Stromal cell of bone marrow (primary cell): ENCODE data around the gene SLCO2A1.

Source experiments
- DNase-seq: peaks from one replicate; pipeline ENCODE4 v3.0.0-alpha.2; 2012; ENCODE audit warnings: low read depth

The SLCO2A1 gene

GRCh38 chr3:134060561-134061385, 31.0 kb upstream of the SLCO2A1 start:
- no peak for DNase-seq

- DNase-seq: no peak
Observed at GRCh38 chr3:134059671-134060560, 30.2 kb upstream of the SLCO2A1 start.

GRCh38 chr3:134059035-134059601, 29.4 kb upstream of the SLCO2A1 start:
- no peak for DNase-seq

DNA sequence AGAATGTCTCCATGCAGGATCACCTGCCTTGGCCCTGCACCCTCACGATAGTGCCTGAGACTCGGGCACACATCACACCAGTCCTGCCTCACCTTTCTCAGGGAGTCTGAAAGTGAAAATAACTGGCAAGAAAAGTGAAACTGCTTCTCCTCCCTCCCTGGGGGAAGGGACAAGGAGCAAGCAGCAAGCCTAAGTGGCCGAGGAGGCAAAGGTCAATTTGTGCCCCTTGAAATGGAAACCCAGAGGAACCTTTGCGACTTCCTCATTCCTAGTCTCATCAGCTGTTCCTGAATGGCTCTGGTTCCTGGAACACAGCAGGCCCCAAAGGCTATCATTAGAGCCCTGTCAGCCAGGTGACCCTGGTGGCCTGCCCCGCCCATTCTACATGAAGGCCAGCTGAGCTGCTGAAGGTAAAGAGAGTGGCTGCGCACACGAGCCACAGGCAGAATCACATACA, 28.0 kb upstream of the SLCO2A1 start:
- no peak for DNase-seq

- no peak for DNase-seq
Observed at GRCh38 chr3:134057006-134057653, 27.4 kb upstream of the SLCO2A1 start.

- DNase-seq: no peak
Observed at GRCh38 chr3:134056464-134056891, 26.8 kb upstream of the SLCO2A1 start.

DNA sequence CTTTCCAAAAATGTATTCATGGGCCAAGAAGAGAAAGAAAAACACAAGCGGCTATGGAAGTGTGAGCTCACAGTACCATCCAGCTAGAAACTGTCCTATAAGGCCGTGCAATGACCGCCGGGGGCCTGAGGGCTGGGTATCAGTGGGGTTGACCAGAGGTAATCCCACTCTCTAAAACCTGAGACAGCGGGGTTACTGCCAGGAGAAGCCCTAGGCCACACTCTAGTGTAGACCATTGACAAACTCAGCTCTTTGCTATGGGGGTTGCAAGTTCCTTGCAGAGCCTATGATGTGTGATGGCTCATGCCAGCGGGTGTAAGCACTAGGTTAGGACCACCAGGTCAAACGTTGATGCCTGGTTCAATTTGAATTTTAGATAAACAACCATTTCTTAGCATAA, 25.9 kb upstream of the SLCO2A1 start:
- no peak for DNase-seq

DNA sequence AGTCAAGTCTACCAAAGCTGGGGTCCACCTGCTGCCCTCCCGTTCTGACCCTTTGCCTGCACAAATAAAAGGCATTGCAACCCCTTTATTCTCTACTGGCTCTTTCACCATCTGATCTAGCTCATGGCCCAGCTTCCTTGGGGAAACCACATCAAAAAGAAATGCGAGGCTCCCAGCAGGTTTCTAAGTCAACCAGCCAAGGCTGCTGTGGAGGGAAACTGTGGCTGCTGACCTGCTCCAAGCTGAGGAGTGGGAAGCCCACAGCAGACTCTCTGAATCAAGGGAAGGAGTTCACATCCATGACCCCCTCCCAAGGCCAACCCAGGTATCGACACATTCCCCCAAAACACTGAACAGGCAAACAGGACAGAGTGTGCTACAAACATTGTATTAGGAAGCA, 25.2 kb upstream of the SLCO2A1 start:
- DNase-seq: no peak

DNA sequence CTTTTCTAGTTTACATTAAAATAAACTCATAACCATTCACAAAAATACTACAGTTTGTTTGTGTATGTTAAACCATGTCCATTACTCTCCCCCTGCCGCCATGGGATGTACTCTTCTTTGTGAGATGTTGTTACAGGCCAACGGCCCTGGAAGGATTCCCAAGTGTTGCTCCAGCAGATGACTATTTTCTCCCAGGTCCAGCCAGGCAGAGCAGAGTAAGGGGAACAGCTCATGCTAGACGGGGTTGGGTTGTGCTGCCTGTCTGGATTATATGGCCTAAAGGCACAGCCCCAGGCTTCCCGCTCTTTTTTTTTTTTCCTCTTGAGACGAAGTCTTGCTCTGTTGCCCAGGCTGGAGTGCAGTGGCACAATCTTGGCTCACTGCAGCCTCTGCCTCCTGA, 24.5 kb upstream of the SLCO2A1 start:
- peak; percentile 27 for DNase-seq

DNA sequence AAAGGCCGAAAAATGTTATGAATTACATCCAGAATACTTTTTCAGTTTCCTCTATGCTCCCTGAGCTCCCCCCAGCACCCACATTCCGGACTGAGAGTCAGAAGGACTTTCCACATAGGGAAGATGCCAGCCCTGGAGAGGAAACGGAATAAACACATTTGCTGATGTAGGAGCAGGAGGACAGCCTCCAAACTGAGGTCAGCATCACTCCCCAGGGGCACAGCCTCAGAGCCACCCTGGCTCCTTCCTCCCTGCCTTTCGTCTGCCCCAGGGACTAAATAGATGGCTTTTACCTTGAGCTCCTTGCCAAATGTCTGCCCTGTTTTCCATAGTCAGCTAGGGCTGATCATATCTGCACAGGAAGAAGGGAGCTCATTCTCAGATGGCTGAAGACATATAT, 22.6 kb upstream of the SLCO2A1 start:
- no peak for DNase-seq

- no peak for DNase-seq
Observed at GRCh38 chr3:134049676-134050075, 20.0 kb upstream of the SLCO2A1 start.

GRCh38 chr3:134048278-134048996, 18.7 kb upstream of the SLCO2A1 start:
- no peak for DNase-seq

GRCh38 chr3:134044459-134044858, 14.7 kb upstream of the SLCO2A1 start:
- DNase-seq: no peak

- DNase-seq: no peak
Observed at GRCh38 chr3:134040066-134040465, 10.3 kb upstream of the SLCO2A1 start.

DNA sequence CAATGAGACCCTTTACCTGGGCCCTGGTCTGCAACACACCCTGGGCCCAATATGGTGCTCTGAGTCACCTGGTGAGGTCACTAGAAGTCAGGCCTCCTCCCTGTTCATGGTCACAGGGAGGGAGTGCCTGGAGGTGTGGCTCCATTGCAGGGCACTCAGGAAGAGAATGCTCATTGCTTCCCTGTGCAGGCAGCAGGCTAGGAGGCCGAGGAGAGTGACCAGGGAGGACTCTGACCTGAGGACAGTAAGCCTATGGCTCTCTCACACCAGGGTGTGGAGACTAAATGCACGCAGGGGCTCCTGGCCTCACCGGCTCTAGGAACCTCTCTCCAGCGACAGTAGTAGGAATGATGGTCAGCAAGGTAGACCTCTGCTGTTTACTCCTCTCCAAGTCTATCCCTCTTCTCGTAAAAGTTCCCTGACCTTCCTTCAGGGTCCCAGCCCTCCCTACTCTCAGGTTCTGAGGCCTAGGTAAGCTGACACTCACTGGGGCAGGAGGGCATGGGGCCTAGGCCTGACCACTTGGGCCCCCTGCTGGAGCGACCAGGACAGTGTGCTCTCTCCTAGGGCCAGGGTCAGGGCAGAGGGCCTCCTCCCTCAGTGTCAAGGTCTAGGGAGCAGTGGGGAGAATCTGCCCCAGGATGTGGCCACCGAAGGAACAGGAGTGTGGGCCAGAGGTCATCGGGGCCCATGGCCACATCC, 9.6 kb upstream of the SLCO2A1 start:
- DNase-seq: no peak

DNA sequence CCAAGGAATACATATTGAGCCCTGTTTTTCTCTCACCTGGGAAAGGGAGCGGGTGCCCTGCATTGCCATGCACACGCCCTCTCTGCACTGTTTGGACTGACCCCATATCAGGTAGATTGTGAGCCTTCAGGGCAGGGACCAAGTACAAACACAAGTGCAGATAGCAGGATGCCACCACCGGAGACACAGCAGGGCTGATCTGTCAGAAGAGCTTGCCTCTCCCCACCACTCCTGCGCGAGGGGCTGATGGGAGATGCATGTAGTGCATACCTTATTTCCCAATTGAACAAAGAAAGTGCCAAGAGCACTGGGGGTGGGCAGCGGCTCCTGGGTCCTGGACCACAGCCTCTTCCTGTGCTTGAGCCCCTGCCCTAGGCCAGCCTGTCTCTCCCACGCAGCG, 9.0 kb upstream of the SLCO2A1 start:
- DNase-seq: no peak

DNA sequence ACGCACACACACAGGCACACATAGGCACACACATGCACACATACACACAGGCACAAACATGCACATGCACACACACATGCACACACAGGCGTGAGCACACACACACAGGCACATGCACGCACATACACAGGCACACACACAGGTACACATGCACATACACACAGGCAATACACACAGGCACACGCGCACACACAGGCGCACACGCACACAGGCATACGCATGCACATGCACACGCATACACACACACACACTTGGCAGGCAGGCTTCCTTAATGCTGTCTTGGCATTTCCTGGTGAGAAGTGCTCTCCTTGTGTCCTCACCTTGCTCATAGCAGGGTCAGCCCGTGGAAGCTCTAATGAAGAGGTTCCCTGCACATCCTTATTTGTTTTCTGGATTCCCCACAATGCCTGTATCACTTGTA, 8.4 kb upstream of the SLCO2A1 start:
- no peak for DNase-seq

DNA sequence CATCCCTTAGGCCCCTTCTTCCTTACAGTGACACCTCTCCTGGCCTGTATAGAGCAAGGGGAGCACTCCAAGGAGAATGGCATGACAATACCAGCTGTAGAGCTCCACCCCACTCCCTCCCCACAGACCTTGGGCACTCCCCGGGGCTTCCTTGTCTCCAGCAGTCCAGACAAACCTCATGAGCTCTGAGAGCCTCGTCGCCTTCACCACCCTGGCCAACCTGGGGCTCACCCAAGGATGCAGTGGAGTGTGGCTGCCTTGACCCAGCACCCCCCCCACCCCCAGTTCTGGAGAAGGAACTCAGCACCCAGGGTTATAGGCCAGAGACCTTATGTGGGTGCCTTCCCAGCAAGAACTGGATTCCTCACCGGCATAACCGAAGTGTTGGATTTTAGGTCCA, 7.4 kb upstream of the SLCO2A1 start:
- DNase-seq: no peak

- no peak for DNase-seq
Observed at GRCh38 chr3:134036291-134036690, 6.6 kb upstream of the SLCO2A1 start.

DNA sequence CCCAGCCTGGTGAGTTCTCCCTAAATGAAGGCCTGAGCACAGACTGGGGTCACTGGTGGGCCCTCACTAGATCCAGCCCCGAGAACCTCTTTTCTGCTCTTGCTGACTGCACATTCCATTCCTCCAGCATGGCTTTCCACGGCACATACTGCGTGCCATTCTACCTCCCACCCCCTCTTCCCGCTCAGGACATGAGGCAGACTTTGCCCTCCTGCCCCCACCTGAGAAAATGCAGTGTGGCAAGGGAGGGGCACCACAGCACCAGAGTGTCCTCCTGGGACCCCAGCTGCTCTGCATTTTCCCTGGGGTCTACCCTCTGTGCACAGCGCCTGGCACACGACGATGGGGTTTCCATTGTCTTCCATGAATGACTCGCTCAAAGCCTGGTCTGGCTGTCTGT, 6.1 kb upstream of the SLCO2A1 start:
- DNase-seq: no peak
